GM12878 (cell line): ENCODE data around the gene CYP46A1.

Source experiments
- ASH2L ChIP-seq: fragments of 300-600, 200-600 bp; sonication (generic); IDR thresholded peaks from 2 replicates; pipeline ENCODE4 v1.6.1; 2017; ENCODE audit warnings: low read depth, mild to moderate bottlenecking, borderline replicate concordance
- CTCF ChIP-seq, 3 experiments: IDR thresholded peaks in 2 of 3; conservative IDR thresholded peaks in 1 of 3; 2 replicates each; pipeline ENCODE4 v1.5.1; 2011; ENCODE audit warnings: low read depth in 3 of 3, low read length in 3 of 3, mild to moderate bottlenecking in 3 of 3, control low read depth in 2 of 3, moderate library complexity in 2 of 3, inconsistent platforms in 1 of 3, mixed read lengths in 1 of 3; ENCODE audit not compliant: control insufficient read depth in 2 of 3, insufficient read depth in 1 of 3; ENCODE audit errors: extremely low read depth in 1 of 3
- E2F4 ChIP-seq: IDR thresholded peaks from 2 replicates; pipeline ENCODE4 v1.6.1; 2012; ENCODE audit warnings: low read depth, low read length, improper control_type of control experiment
- EGR1 ChIP-seq, 2 experiments: IDR thresholded peaks; 1 replicate in 1 of 2; 2 replicates in 1 of 2; pipeline ENCODE4 v1.6.1; 2011 to 2012; ENCODE audit warnings: low read depth in 2 of 2, low read length in 2 of 2, borderline replicate concordance in 1 of 2, mild to moderate bottlenecking in 1 of 2, moderate library complexity in 1 of 2
- EP300 ChIP-seq, 2 experiments: fragments of 150-350 bp in 1 of 2; IDR thresholded peaks; 2 replicates each; pipeline ENCODE4 v1.6.1; 2011 to 2012; ENCODE audit warnings: low read depth in 2 of 2, low read length in 2 of 2, borderline replicate concordance in 1 of 2, improper control_type of control experiment in 1 of 2, inconsistent platforms in 1 of 2; ENCODE audit not compliant: control insufficient read depth in 1 of 2
- FOXM1 ChIP-seq: IDR thresholded peaks from 2 replicates; pipeline ENCODE4 v1.6.1; 2012; ENCODE audit warnings: low read depth, mild to moderate bottlenecking, inconsistent platforms, low read length, moderate library complexity
- JUND ChIP-seq: IDR thresholded peaks from 2 replicates; pipeline ENCODE4 v1.6.1; 2012; ENCODE audit warnings: low read depth, mild to moderate bottlenecking, low read length, improper control_type of control experiment, moderate library complexity
- POLR2AphosphoS5 ChIP-seq: IDR thresholded peaks from 2 replicates; pipeline ENCODE4 v1.6.1; 2011; ENCODE audit warnings: mild to moderate bottlenecking, low read length, inconsistent platforms
- RBBP5 ChIP-seq: fragments of 200-600 bp; sonication (generic); conservative IDR thresholded peaks from 2 replicates; pipeline ENCODE4 v1.6.1; 2016
- RCOR1 ChIP-seq: conservative IDR thresholded peaks from 2 replicates; pipeline ENCODE4 v1.6.1; 2012; ENCODE audit warnings: low read depth, low read length, improper control_type of control experiment
- SKIL ChIP-seq: fragments of 450-650 bp; IDR thresholded peaks from 2 replicates; pipeline ENCODE4 v1.6.1; 2017; ENCODE audit warnings: mild to moderate bottlenecking, low read depth, inconsistent platforms; ENCODE audit not compliant: poor library complexity, severe bottlenecking
- TAF1 ChIP-seq: IDR thresholded peaks from 2 replicates; pipeline ENCODE4 v1.6.1; 2011; ENCODE audit warnings: mild to moderate bottlenecking, low read depth, low read length, borderline replicate concordance
- YBX1 ChIP-seq: fragments of 450-650 bp; IDR thresholded peaks from 2 replicates; pipeline ENCODE4 v1.6.1; 2016; ENCODE audit warnings: antibody characterized with exemption
- TF ChIP-seq, protein P1 (sequence below): fragments of 450-650 bp; IDR thresholded peaks from 2 replicates; pipeline ENCODE4 v1.6.1; 2017; ENCODE audit warnings: mild to moderate bottlenecking, moderate library complexity

GRCh38 chr14:99724939-99725773 is 41.1 kb downstream of the CYP46A1 start:
- TF ChIP-seq, protein P1, sequence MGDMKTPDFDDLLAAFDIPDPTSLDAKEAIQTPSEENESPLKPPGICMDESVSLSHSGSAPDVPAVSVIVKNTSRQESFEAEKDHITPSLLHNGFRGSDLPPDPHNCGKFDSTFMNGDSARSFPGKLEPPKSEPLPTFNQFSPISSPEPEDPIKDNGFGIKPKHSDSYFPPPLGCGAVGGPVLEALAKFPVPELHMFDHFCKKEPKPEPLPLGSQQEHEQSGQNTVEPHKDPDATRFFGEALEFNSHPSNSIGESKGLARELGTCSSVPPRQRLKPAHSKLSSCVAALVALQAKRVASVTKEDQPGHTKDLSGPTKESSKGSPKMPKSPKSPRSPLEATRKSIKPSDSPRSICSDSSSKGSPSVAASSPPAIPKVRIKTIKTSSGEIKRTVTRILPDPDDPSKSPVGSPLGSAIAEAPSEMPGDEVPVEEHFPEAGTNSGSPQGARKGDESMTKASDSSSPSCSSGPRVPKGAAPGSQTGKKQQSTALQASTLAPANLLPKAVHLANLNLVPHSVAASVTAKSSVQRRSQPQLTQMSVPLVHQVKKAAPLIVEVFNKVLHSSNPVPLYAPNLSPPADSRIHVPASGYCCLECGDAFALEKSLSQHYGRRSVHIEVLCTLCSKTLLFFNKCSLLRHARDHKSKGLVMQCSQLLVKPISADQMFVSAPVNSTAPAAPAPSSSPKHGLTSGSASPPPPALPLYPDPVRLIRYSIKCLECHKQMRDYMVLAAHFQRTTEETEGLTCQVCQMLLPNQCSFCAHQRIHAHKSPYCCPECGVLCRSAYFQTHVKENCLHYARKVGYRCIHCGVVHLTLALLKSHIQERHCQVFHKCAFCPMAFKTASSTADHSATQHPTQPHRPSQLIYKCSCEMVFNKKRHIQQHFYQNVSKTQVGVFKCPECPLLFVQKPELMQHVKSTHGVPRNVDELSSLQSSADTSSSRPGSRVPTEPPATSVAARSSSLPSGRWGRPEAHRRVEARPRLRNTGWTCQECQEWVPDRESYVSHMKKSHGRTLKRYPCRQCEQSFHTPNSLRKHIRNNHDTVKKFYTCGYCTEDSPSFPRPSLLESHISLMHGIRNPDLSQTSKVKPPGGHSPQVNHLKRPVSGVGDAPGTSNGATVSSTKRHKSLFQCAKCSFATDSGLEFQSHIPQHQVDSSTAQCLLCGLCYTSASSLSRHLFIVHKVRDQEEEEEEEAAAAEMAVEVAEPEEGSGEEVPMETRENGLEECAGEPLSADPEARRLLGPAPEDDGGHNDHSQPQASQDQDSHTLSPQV = no peak
- TF ChIP-seq CTCF (IDR thresholded peaks at IDR 0.05 in 2 of 3, conservative IDR thresholded peaks at IDR 0.05 in 1 of 3; ENCODE audit: control insufficient read depth in 2 of 3, extremely low read depth in 1 of 3, insufficient read depth in 1 of 3, low read depth in 3 of 3, low read length in 3 of 3) = no peak
- no peak for TF ChIP-seq EP300 (IDR thresholded peaks at IDR 0.05; ENCODE audit: borderline replicate concordance in 1 of 2, control insufficient read depth in 1 of 2, low read depth in 2 of 2, low read length in 2 of 2)
- TF ChIP-seq FOXM1 = no peak
- no peak for TF ChIP-seq E2F4
- TF ChIP-seq POLR2AphosphoS5 = no peak
- no peak for TF ChIP-seq RCOR1
- no peak for TF ChIP-seq TAF1
- no peak for TF ChIP-seq SKIL
- TF ChIP-seq RBBP5 = no peak
- TF ChIP-seq JUND = no peak
- TF ChIP-seq YBX1 = no peak
- TF ChIP-seq ASH2L = no peak
- TF ChIP-seq EGR1 (IDR thresholded peaks at IDR 0.05; ENCODE audit: borderline replicate concordance in 1 of 2, low read depth in 2 of 2, low read length in 2 of 2) = no peak
